Measurements from ENCODE around the gene TMEM19. TPM values are rescaled to one million over a fixed set of nuclear protein-coding genes. Genes with fewer than 3 reads are reported as not detected.

Gene TMEM19
- total and polyA plus RNA-seq, 2 of the 8 experiments (the other 6 are each of a cell fraction or from before 2014, with no cell fraction given): 12.6 to 19.1 TPM

- no peak overlapping the region for H3K27ac ChIP-seq (ENCODE audit: low read depth, low read length)
- H2BK120ac ChIP-seq (replicated peaks; ENCODE audit: low read depth, low read length): no peak overlapping the region
- no peaks in the 10 kb centered on the region for H3K23me2 ChIP-seq (ENCODE audit: low read depth, low read length)
- no peak overlapping the region for H2BK15ac ChIP-seq (ENCODE audit: low read length)
- H3K79me2 ChIP-seq (ENCODE audit: control insufficient read depth in 1 of 2, insufficient read depth in 2 of 2, low read length in 2 of 2): peaks cover 0 to 41% of the 10 kb centered on the region in 2 experiments; a peak in 2 of 4 replicates
- ChIA-PET POLR2A (ENCODE audit: partially characterized antibody) (no interaction called here), CTCF (ENCODE audit: partially characterized antibody) (interaction anchor here (0.7 to 1.2 kb wide), 3 partner anchors 9 to 73 kb away, joined by 3 to 5 read pairs (median 4); no protein-coding TSS in a partner anchor)
- FAIRE-seq: no peak
- H2BK12ac ChIP-seq (ENCODE audit: low read depth, low read length): no peak overlapping the region
- no peak overlapping the region for H4K5ac ChIP-seq (ENCODE audit: insufficient read length, low read depth, low read length)
- no peak for DNase-seq (ENCODE audit: low read depth in 1 of 2, low spot score in 2 of 2)
- H3K4me1 ChIP-seq (replicated peaks in 1 of 4; ENCODE audit: control insufficient read depth in 3 of 4, insufficient read depth in 4 of 4, low read length in 3 of 4): no peaks in the 10 kb centered on the region
- H2AK5ac ChIP-seq (ENCODE audit: low read depth, low read length): no peak overlapping the region
- H3K36me3 ChIP-seq (ENCODE audit: control insufficient read depth in 2 of 4, insufficient read depth in 4 of 4, low read length in 3 of 4): peaks cover 6 to 48% (median 20%) of the 10 kb centered on the region in 4 experiments; a peak in 7 of 8 replicates
- H4K20me1 ChIP-seq (replicated peaks in 1 of 2; ENCODE audit: control insufficient read depth in 1 of 2, insufficient read depth in 2 of 2, low read length in 2 of 2): no peaks in the 10 kb centered on the region
- 90% methylated on average over 4 of the region's 4 CpGs; no CpG with 5 or more reads in 1 of the 2 experiments for WGBS, 2 experiments (ENCODE audit: extremely low coverage in 1 of 2, insufficient coverage in 1 of 2, insufficient read length in 1 of 2, insufficient replicate concordance in 2 of 2, low coverage in 1 of 2, low lambda C conversion rate in 2 of 2, missing lambda C conversion rate in 1 of 2)
- H2AFZ ChIP-seq (ENCODE audit: low read length): no peak overlapping the region
- no peak overlapping the region for H3K9ac ChIP-seq (replicated peaks in 1 of 4; ENCODE audit: extremely low read depth in 1 of 4, low read depth in 3 of 4, low read length in 3 of 4)
- H4K8ac ChIP-seq (ENCODE audit: extremely low read depth, insufficient read depth, low read length): no peak overlapping the region
- H3K56ac ChIP-seq (replicated peaks; ENCODE audit: insufficient read length, low read depth, low read length): no peak overlapping the region
- no peak overlapping the region for H4K91ac ChIP-seq (replicated peaks; ENCODE audit: insufficient read length, low read length)
- no peak overlapping the region for H3K14ac ChIP-seq (ENCODE audit: insufficient read length)
- H3K79me1 ChIP-seq (ENCODE audit: low read depth, low read length): no peaks in the 10 kb centered on the region
- H3K23ac ChIP-seq (ENCODE audit: insufficient read length): no peak overlapping the region
- no peak overlapping the region for H3K18ac ChIP-seq (ENCODE audit: extremely low read depth, low read length)
- TF ChIP-seq JUN (IDR thresholded peaks at IDR 0.05; ENCODE audit: low read depth, low read length) (no peak), TAF7 (optimal IDR thresholded peaks at IDR 0.05; ENCODE audit: borderline replicate concordance, low read depth, low read length) (no peak), SIX5 (IDR thresholded peaks at IDR 0.05; ENCODE audit: low read depth, low read length) (no peak), EZH2 (IDR thresholded peaks at IDR 0.05; ENCODE audit: low read depth, low read length, severe bottlenecking) (no peak), YY1 (IDR thresholded peaks at IDR 0.05; ENCODE audit: low read depth, low read length) (no peak), TEAD4 (IDR thresholded peaks at IDR 0.05; ENCODE audit: low read depth, low read length) (no peak), GABPA (IDR thresholded peaks at IDR 0.05; ENCODE audit: borderline replicate concordance, insufficient read depth, low read length) (no peak), CBX8 (IDR thresholded peaks at IDR 0.05; ENCODE audit: borderline replicate concordance, low read depth, low read length) (no peak), TAF1 (IDR thresholded peaks at IDR 0.05; ENCODE audit: low read depth, low read length) (no peak)
- no peak overlapping the region for H2BK5ac ChIP-seq (ENCODE audit: low read depth, low read length)
- H3K4me3 ChIP-seq (ENCODE audit: extremely low read depth in 1 of 4, insufficient read depth in 2 of 4, low read depth in 3 of 4, low read length in 4 of 4): no peak overlapping the region
- no peaks in the 10 kb centered on the region for H3K27me3 ChIP-seq (replicated peaks in 1 of 4; ENCODE audit: control insufficient read depth in 3 of 4, extremely low read depth in 1 of 4, insufficient read depth in 3 of 4, low read length in 3 of 4)
- H3K4me2 ChIP-seq (ENCODE audit: insufficient read depth in 1 of 2, low read depth in 2 of 2, low read length in 2 of 2): no peak overlapping the region
- no peak overlapping the region for H2BK20ac ChIP-seq (ENCODE audit: low read length)
- H3K4ac ChIP-seq (replicated peaks; ENCODE audit: insufficient read length, low read depth, low read length): no peak overlapping the region
- no peaks in the 10 kb centered on the region; a peak in 1 of 4 replicates for H3K9me3 ChIP-seq (ENCODE audit: insufficient read depth in 2 of 2, low read depth in 1 of 2, low read length in 1 of 2)
Observed at GRCh38 chr12:71648537-71648936, 37.3 kb upstream of the TMEM19 start.

All from H1 (cell line).